H1 (cell line): Measurements from ENCODE around the gene DEFB108B.
A peak's percentile ranks its signal among the peaks of the same experiment; 100 is the strongest.
"Not testable (repeated sequence)": the region's sequence is repeated elsewhere in the genome, so short reads cannot be mapped to it uniquely, and the experiment has no call there.

Source experiments
- BRCA1 ChIP-seq: IDR thresholded peaks from 2 replicates; pipeline ENCODE4 v1.6.1; 2012; ENCODE audit warnings: low read depth, low read length, improper control_type of control experiment
- CEBPB ChIP-seq: IDR thresholded peaks from 2 replicates; pipeline ENCODE4 v1.6.1; 2012; ENCODE audit warnings: low read depth, low read length
- CHD2 ChIP-seq: IDR thresholded peaks from 2 replicates; pipeline ENCODE4 v1.6.1; 2012; ENCODE audit warnings: low read length, improper control_type of control experiment
- JUND ChIP-seq: IDR thresholded peaks from 2 replicates; pipeline ENCODE4 v1.6.1; 2011; ENCODE audit warnings: mild to moderate bottlenecking, improper control_type of control experiment, low read length
- POLR2A ChIP-seq, 2 experiments: IDR thresholded peaks; 1 replicate in 1 of 2; 2 replicates in 1 of 2; pipeline ENCODE4 v1.6.1; 2011; ENCODE audit warnings: low read depth in 2 of 2, low read length in 2 of 2, mild to moderate bottlenecking in 2 of 2; ENCODE audit errors: control extremely low read depth in 1 of 2
- SIN3A ChIP-seq, 2 experiments: IDR thresholded peaks in 1 of 2; conservative IDR thresholded peaks in 1 of 2; 2 replicates each; pipeline ENCODE4 v1.6.1; 2011 to 2012; ENCODE audit warnings: low read length in 2 of 2, improper control_type of control experiment in 1 of 2, low read depth in 1 of 2, mild to moderate bottlenecking in 1 of 2
- SRF ChIP-seq: IDR thresholded peaks from 2 replicates; pipeline ENCODE4 v1.6.1; 2011; ENCODE audit warnings: mild to moderate bottlenecking, low read depth, low read length, moderate library complexity
- YY1 ChIP-seq: IDR thresholded peaks from 2 replicates; pipeline ENCODE4 v1.6.1; 2011; ENCODE audit warnings: low read depth, mild to moderate bottlenecking, low read length
- TF ChIP-seq, protein P1 (sequence below): IDR thresholded peaks from 2 replicates; pipeline ENCODE4 v1.6.1; 2012; ENCODE audit warnings: inconsistent platforms
- TF ChIP-seq, protein P2 (sequence below), 3 experiments: IDR thresholded peaks; 1 replicate in 2 of 3; 2 replicates in 1 of 3; pipeline versions ENCODE4 v1.5.1 to v1.6.1; 2011; ENCODE audit warnings: low read length in 3 of 3, mild to moderate bottlenecking in 3 of 3, inconsistent platforms in 2 of 3, low read depth in 1 of 3, moderate library complexity in 1 of 3; ENCODE audit not compliant: insufficient read depth in 1 of 3; ENCODE audit errors: control extremely low read depth in 1 of 3

DNA sequence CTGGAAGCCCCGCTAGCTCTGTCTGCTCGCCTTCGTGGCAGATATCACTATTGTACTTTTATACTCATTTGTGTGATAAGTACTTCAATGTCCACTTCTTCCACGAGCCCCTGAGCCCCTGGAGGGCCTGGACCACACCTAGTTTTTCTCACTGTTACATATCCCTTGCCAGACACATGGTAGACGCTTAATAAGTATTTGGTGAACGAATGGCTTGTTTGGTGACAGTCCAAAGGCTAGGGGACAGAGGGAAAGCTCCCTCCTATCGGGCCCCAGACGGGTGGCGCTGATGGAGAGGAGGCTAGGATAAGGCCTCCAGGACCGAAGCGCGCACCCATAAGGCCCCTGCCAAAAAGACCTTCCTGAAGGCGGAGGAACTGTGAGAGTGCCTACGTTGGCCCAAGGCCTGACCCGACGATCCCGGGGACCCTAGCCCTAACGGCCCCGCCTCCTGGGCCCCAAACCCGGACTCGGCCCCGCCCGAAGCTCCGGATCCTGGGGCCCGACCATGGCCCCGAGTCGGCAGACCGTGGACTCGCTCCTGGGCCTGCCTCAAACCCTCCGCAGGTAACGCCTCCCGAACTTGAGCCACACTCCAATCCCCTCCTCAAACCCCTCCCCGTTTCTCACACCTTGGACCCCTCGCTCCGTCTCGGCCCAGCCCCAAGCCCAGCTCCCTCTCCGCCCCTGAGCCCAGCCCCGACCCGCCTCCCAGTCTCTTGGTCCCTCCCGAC, 46.7 kb upstream of the DEFB108B start:
- TF ChIP-seq, protein P1, sequence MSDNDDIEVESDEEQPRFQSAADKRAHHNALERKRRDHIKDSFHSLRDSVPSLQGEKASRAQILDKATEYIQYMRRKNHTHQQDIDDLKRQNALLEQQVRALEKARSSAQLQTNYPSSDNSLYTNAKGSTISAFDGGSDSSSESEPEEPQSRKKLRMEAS, result not testable (repeated sequence)
- TF ChIP-seq JUND; YY1; SRF; CHD2; CEBPB; BRCA1; SIN3A (conservative IDR thresholded peaks at IDR 0.05 in 1 of 2, IDR thresholded peaks at IDR 0.05 in 1 of 2; ENCODE audit: low read depth in 1 of 2, low read length in 2 of 2): not testable (repeated sequence)
- peak in 1 of 2 experiments; percentile 33; a peak in 1 of 3 replicates for TF ChIP-seq POLR2A (IDR thresholded peaks at IDR 0.05; ENCODE audit: control extremely low read depth in 1 of 2, low read depth in 2 of 2, low read length in 2 of 2)
- TF ChIP-seq, protein P2, sequence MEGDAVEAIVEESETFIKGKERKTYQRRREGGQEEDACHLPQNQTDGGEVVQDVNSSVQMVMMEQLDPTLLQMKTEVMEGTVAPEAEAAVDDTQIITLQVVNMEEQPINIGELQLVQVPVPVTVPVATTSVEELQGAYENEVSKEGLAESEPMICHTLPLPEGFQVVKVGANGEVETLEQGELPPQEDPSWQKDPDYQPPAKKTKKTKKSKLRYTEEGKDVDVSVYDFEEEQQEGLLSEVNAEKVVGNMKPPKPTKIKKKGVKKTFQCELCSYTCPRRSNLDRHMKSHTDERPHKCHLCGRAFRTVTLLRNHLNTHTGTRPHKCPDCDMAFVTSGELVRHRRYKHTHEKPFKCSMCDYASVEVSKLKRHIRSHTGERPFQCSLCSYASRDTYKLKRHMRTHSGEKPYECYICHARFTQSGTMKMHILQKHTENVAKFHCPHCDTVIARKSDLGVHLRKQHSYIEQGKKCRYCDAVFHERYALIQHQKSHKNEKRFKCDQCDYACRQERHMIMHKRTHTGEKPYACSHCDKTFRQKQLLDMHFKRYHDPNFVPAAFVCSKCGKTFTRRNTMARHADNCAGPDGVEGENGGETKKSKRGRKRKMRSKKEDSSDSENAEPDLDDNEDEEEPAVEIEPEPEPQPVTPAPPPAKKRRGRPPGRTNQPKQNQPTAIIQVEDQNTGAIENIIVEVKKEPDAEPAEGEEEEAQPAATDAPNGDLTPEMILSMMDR (IDR thresholded peaks at IDR 0.05; ENCODE audit: control extremely low read depth in 1 of 3, insufficient read depth in 1 of 3, low read depth in 1 of 3, low read length in 3 of 3), result not testable (repeated sequence)
